GM19328 (cell line): Measurements from ENCODE around the gene ATG101.

Experiments
- ATAC-seq: cut with Tn5 transposase; IDR thresholded peaks from one replicate; pipeline ENCODE4 v1.9.1; 2021; ENCODE audit warnings: mild to moderate bottlenecking, moderate library complexity; ENCODE audit not compliant: unreplicated experiment

The ATG101 gene

GRCh38 chr12:52078276-52078675, 8.5 kb downstream of the ATG101 start:
- no peak for ATAC-seq

DNA sequence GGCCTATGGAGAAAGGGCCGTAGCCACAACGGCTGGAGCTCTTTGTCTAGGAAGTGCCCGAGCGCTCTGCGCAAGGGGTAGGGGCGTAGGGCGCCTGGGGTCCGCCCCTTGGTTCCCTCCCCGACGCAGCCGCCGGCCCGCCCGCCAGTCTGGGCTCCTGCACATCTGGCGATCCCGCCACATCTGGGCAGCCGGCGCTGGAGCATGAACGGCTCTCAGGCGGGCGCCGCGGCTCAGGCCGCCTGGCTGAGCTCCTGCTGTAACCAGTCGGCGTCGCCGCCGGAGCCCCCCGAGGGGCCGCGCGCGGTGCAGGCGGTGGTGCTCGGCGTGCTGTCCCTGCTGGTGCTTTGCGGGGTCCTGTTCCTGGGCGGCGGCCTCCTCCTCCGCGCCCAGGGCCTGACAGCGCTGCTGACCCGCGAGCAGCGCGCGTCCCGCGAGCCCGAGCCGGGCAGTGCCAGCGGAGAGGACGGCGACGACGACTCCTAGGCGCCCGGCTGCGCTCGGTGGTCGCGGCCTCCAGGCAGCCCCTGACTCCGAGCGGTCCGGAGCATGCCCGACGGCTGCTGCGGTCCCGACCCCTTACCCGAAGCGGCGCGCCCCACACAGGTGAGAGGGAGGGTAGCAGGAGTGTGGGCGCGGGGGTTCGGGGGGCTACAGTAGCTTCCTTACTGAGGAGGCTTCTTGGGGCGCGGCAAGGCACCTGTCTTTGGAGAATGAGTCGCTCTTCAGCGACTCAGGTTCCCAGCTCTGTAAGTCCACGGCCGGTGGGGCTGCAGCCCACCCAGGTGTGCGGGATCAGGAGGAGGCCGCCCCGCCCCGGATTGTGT, 10.0 kb downstream of the ATG101 start, which contains the start of gene SMIM41:
SMIM41 (plus strand) TSS at position 129 of the 827 bp plus-strand sequence; CDS start at position 205, 76 bp downstream.
- no peak for ATAC-seq

- ATAC-seq: no peak
These were observed 10.8 kb downstream of the ATG101 start for GRCh38 chr12:52080403-52081251.

- no peak for ATAC-seq
These were observed 11.5 kb downstream of the ATG101 start for GRCh38 chr12:52081263-52081733.

- no peak for ATAC-seq
These were observed 12.4 kb downstream of the ATG101 start for GRCh38 chr12:52082026-52082668.

DNA sequence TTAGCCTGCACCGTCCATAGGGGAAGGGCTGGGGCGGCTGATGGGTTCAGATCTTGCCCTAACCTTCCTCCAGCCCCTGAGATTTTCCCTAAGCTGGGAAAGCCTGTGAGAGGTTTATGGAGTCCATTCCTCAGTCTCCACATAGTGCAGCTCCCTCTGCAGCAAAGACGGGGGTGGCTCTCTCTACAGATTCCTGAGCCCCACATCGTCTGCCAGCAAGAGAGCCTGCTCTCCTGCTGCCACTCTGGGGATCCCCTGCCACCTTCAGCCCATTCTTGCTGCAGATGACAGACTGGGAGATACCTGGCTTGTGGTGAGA, 12.8 kb downstream of the ATG101 start:
- no peak for ATAC-seq

- no peak for ATAC-seq
These were observed 13.3 kb downstream of the ATG101 start for GRCh38 chr12:52082988-52083637.

GRCh38 chr12:52083638-52083996, 13.8 kb downstream of the ATG101 start:
- ATAC-seq: no peak

- no peak for ATAC-seq
These were observed 14.9 kb downstream of the ATG101 start for GRCh38 chr12:52084491-52085231.

- ATAC-seq: no peak
These were observed 16.0 kb downstream of the ATG101 start for GRCh38 chr12:52085682-52086180.

- ATAC-seq: no peak
These were observed 16.6 kb downstream of the ATG101 start for GRCh38 chr12:52086366-52086765.

DNA sequence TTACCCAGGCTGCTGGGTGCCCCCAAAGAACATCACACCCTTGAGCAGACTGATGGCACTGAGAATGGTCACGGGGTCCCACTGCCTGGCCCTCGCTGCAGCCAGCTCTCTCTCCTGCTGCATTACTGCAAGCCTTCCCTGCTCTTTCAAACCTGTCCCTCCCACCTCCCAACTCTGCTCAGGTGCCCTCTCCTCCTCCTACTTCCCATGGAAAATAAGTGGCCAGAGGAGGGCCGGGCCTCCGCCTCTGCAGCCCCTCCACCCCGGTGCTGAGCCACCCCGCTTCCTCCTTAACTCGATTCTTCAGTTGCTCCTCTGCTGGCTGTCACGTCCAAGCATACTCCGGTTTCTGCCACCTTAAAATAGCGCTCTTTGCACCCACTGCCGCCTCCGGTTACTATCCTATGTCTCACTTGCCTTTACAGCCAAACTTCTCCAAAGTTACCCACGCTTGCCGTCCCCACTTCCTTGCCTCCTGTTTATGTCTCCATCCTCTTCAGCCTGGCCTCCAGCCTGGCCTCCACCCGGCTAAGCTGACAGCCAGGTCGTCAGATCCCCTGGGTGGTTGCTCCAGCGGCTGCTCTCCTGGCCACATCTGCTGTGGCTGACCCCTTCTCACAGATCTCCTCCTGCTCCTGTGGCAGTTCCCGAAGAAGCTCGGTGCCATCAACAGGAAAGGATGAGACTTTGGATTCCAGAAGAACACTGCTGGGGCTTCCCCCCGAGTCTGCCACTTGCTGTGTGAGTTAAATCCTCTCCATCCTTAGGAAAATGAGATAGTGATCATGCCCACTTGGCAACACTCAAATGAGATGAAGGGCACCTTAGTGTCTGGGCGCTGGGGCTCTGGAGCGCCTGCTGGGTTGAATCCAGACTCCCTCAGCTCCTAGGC, 17.4 kb downstream of the ATG101 start:
- ATAC-seq: no peak

GRCh38 chr12:52087961-52088820, 18.4 kb downstream of the ATG101 start:
- ATAC-seq: no peak

DNA sequence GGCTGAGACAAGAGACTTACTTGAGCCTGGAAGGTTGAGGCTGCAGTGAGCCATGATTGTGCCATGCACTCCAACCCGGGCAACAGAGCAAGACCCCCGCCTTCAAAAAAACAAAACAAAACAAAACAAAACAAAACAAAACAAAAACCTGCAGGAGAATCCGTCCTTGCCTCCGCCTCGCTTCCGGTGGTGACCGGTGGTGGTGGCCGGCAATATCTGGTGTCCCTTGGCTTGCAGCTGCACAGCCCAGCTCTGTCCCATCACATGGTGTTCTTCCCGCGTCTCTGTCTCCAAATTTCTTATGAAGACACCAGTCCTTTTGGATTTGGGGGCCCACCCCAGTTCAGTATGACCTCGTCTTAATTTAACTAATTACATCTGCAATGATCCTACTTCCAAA, 19.7 kb downstream of the ATG101 start:
- no peak for ATAC-seq

GRCh38 chr12:52090291-52090690, 20.5 kb downstream of the ATG101 start:
- ATAC-seq: no peak

DNA sequence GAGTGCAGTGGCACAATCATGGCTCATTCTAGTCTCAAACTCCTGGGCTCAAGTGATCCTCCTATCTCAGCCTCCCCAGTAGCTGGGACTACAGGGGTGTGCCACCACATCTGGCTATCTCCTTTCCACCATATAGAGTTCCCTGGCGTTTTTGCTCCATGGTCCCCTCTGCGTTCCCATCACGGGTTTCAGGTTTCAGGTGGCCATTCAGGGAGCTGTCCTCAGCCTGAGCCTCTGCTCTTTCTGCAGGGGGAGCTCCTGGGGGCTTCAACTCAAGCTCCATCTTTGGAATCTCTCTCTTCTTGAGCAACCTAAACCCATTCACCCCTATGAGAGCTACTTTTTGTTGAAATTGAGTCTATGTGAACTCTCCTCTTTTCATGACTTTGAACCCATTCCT, 21.3 kb downstream of the ATG101 start:
- ATAC-seq: no peak

GRCh38 chr12:52091869-52092268, 22.1 kb downstream of the ATG101 start:
- no peak for ATAC-seq

GRCh38 chr12:52093346-52093745, 23.6 kb downstream of the ATG101 start:
- no peak for ATAC-seq
